Gastrocnemius medialis (tissue), 4 donors: Measurements from ENCODE around the gene SSC5D. TPM values are rescaled to one million over a fixed set of nuclear protein-coding genes. Genes with fewer than 3 reads are reported as not detected.

Source experiments
- ATAC-seq, 2 donors: fragments of 150-250 bp; one replicate each; pipeline ENCODE4 v1.9.1; 2016
- DNase-seq, 2 donors: peaks; one replicate each; pipeline ENCODE4 v3.0.0-alpha.2; 2019
- H3K27ac ChIP-seq, 4 donors: fragments of 200-600 bp; sonication (generic); 1 replicate in 1 of 4; 2 replicates in 3 of 4; pipeline ENCODE4 v1.5.1; 2016 to 2018; ENCODE audit warnings: mild to moderate bottlenecking in 2 of 4, moderate library complexity in 1 of 4
- H3K27me3 ChIP-seq, 3 donors: fragments of 200-600 bp; sonication (generic) in 2 of 3; 1 replicate in 1 of 3; 2 replicates in 2 of 3; pipeline versions ENCODE4 v1.5.1 to v1.6.0; 2016 to 2019; ENCODE audit warnings: mild to moderate bottlenecking in 1 of 3, moderate library complexity in 1 of 3
- H3K36me3 ChIP-seq, 2 donors: fragments of 200-600 bp; sonication (generic) in 1 of 2; one replicate each; pipeline ENCODE4 v1.5.1; 2017 to 2018
- H3K4me1 ChIP-seq, 2 donors: fragments of 200-600 bp; sonication (generic) in 1 of 2; one replicate each; pipeline ENCODE4 v1.5.1; 2016 to 2017; ENCODE audit warnings: mild to moderate bottlenecking in 2 of 2
- H3K4me3 ChIP-seq, 4 donors: fragments of 200-600 bp; sonication (generic) in 3 of 4; 1 replicate in 1 of 4; 2 replicates in 3 of 4; pipeline ENCODE4 v1.5.1; 2016 to 2019; ENCODE audit warnings: mild to moderate bottlenecking in 2 of 4
- H3K9me3 ChIP-seq, 3 donors: fragments of 200-600 bp; sonication (generic) in 2 of 3; 1 replicate in 1 of 3; 2 replicates in 2 of 3; pipeline ENCODE4 v1.5.1; 2016 to 2019
- CTCF ChIP-seq, 5 experiments: fragments of 450-650 bp in 3 of 5; fragments of 200-600 bp in 2 of 5; sonication (generic) in 2 of 5; IDR thresholded peaks in 4 of 5; conservative IDR thresholded peaks in 1 of 5; 1 replicate in 4 of 5; 2 replicates in 1 of 5; pipeline ENCODE4 v1.5.1; 2016 to 2019; ENCODE audit warnings: antibody characterized with exemption in 5 of 5, mild to moderate bottlenecking in 3 of 5, moderate library complexity in 3 of 5
- POLR2A ChIP-seq, 2 donors: fragments of 450-650 bp; IDR thresholded peaks; one replicate each; pipeline ENCODE4 v1.6.1; 2017; ENCODE audit warnings: antibody characterized with exemption in 2 of 2, mild to moderate bottlenecking in 2 of 2, moderate library complexity in 2 of 2
- in situ Hi-C, 4 donors: fragments of 200-750 bp; cut with MboI; loops; one replicate each; pipeline versions ENCODE4 v1.15.0 to v1.8.0; 2017; ENCODE audit warnings: low sequenced_read_pairs in 4 of 4
- intact Hi-C: fragments of 100-400 bp; cut with DNase I; formaldehyde crosslinking; loops from one replicate; pipeline ENCODE4 v1.15.1; 2023; ENCODE audit warnings: low total_unique reads
- total RNA-seq, 4 donors: library from RNA; depleted of rRNA; stranded (reverse); fragments of >200 nt; gene quantifications; one replicate each; pipeline versions ENCODE4 v1.1.0 to v1.2.3, GENCODE V29; 2016

The SSC5D gene
- total RNA-seq, 4 donors from 2014 or later, result 0.53 to 2.2 (median 1.1) TPM

- no peak for DNase-seq
- intact Hi-C loops, result no loop called here
- no peak for ATAC-seq
- Histone ChIP-seq H3K27me3 (peaks cover 33 to 43% (median 35%) of the 10 kb centered on the region in 3 donors), H3K36me3 (no peaks in the 10 kb centered on the region), H3K4me3 (no peak overlapping the region), H3K9me3 (no peaks in the 10 kb centered on the region), H3K4me1 (peaks cover 3 to 11% of the 10 kb centered on the region in 2 donors), H3K27ac (no peak overlapping the region)
- in situ Hi-C loops, result no loop called here
- TF ChIP-seq POLR2A (IDR thresholded peaks at IDR 0.05) (no peak), CTCF (IDR thresholded peaks at IDR 0.05 in 4 of 5, conservative IDR thresholded peaks at IDR 0.05 in 1 of 5) (no peak)
Measured at GRCh38 chr19:55451163-55451964, 36.9 kb upstream of the SSC5D start.

DNA sequence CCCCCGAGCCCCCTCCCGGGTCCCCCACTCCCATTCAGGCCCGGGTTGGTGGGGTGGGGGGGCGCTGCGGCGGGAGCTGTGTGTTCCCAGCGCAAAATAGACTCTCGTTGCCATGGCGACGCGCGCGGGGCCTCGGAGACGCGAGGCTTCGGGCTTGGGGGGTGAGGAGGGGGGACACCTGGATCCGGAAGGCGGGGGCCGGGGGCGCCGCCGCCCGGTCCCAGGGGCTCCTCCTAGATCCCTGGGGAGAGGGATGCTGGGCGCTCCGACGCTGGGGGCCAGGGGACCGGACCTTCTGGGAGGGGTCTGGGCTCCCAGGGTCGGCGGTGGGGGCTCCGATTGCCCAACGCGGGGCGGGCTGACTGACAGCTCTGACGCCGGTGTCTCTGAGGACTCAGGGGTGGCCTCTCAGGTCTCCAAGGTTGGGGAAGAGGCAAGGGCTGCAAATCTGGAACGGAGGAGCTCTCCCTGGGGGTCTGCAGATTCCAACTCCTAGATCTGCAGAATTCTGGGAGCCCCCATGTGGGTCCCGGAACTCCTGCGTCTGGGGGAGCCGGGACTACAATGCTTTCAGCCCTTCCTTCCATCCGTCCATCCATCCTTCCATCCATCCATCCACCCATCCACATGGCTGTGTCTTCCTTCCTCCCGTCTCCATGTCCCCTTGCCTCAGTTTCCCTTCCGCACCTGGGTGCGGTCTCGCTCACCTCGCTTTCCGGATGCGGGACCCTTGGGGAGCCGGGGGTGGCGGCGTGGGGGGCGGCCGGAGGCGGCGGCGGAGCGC, 36.1 kb upstream of the SSC5D start:
- ATAC-seq, result no peak
- H3K27me3 ChIP-seq, result peaks cover 31 to 35% (median 33%) of the 10 kb centered on the region in 3 donors
- in situ Hi-C loops, result no loop called here
- intact Hi-C loops, result no loop called here
- TF ChIP-seq CTCF (IDR thresholded peaks at IDR 0.05 in 4 of 5, conservative IDR thresholded peaks at IDR 0.05 in 1 of 5) (no peak), POLR2A (IDR thresholded peaks at IDR 0.05) (no peak)
- no peak for DNase-seq
- peaks cover 3 to 11% of the 10 kb centered on the region in 2 donors for H3K4me1 ChIP-seq
- H3K4me3 ChIP-seq, result peak overlapping the region in 1 of 4 donors; percentile 19
- no peaks in the 10 kb centered on the region for H3K36me3 ChIP-seq
- no peaks in the 10 kb centered on the region for H3K9me3 ChIP-seq
- H3K27ac ChIP-seq, result no peak overlapping the region

DNA sequence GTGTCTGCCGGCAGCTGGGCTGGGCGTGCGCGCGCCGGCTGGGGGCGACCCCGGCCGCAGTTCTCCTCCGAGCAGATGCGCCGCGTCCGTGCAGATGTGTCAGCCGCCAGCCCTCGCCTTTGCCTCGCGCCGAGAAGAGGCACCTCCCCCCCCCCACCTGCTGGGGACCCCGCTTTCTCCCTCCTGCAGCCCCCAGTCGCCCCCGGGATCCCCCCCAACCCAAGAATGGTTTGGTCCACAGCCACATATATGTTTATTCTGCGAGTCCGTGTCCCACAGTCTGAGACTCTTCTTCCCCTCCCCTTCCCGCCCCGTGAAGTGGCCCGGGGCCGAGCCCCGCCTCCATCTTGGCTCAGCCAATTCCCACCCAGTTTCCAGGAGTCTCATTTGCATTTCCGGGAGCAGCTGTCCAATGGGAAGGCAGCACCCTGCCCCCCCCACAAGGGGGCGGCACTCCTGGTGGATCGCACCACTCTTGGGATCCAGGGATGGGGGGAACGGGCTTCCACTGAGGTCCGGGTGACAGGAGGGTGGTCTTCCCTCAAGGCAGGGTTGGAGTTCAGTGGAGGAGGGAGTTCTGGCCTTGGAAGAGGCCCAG, 35.4 kb upstream of the SSC5D start:
- in situ Hi-C loops, result no loop called here
- DNase-seq (peak; percentile 35 to 71), ATAC-seq (peak; percentile 82 to 93)
- H3K36me3 ChIP-seq, result no peaks in the 10 kb centered on the region
- H3K27ac ChIP-seq, result no peak overlapping the region
- peak overlapping the region in 1 of 4 donors; percentile 19 for H3K4me3 ChIP-seq
- TF ChIP-seq POLR2A (IDR thresholded peaks at IDR 0.05) (no peak), CTCF (IDR thresholded peaks at IDR 0.05 in 4 of 5, conservative IDR thresholded peaks at IDR 0.05 in 1 of 5) (peak in 1 of 5 experiments; percentile 29)
- peaks cover 27 to 33% (median 31%) of the 10 kb centered on the region in 3 donors for H3K27me3 ChIP-seq
- no peaks in the 10 kb centered on the region for H3K9me3 ChIP-seq
- intact Hi-C loops, result no loop called here
- H3K4me1 ChIP-seq, result peaks cover 3 to 11% of the 10 kb centered on the region in 2 donors

DNA sequence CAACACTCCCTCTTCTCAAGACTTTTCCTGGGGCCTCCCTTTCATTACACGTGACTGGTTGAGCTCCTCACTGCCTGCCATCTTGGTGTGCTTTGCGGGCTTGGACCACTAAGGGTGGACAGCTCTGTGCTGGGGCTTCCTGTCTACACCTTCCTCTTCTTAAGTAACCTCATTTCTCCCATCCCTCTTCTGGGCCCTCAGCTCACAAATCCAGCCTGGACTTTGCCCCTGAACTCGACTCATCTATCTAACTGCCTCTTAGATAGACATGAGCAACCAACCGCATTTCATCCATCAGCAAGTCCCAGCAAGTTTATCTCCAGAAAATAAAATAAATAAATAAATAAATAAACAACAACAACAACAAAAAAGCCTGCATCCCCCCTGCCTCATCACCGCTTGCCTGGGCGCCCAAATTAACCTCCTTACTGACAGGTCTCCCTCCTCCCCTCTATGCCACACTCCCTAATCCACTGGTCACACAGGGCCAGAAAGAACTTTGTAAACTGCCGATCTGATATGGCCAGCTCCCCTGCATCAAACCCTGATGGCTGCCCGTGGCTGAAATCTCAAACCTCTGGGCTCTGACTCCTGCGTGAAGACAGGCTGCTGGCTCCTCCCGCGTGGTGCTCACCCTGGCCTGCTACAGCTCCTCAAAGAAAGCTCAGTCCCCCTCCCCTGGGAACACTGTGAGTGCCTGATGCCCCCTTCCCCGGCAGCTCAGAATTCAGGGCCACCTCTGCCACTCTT, 34.5 kb upstream of the SSC5D start:
- DNase-seq (no peak), ATAC-seq (no peak)
- peaks cover 3 to 11% of the 10 kb centered on the region in 2 donors for H3K4me1 ChIP-seq
- in situ Hi-C loops (no loop called here), intact Hi-C loops (no loop called here)
- H3K27me3 ChIP-seq, result peaks cover 27 to 33% (median 31%) of the 10 kb centered on the region in 3 donors
- no peaks in the 10 kb centered on the region for H3K36me3 ChIP-seq
- no peaks in the 10 kb centered on the region for H3K9me3 ChIP-seq
- H3K27ac ChIP-seq, result no peak overlapping the region
- H3K4me3 ChIP-seq, result no peak overlapping the region
- no peak for TF ChIP-seq CTCF (IDR thresholded peaks at IDR 0.05 in 4 of 5, conservative IDR thresholded peaks at IDR 0.05 in 1 of 5)
- no peak for TF ChIP-seq POLR2A (IDR thresholded peaks at IDR 0.05)
